Dendritic cell treated with granulocyte-macrophage colony-stimulating factor and Interleukin-4, amounts not matched to agents 40 ng/mL and 50 ng/mL, for 4 days (primary cell): ENCODE results near the gene CHTOP.
A peak's percentile ranks its signal among the peaks of the same experiment; 100 is the strongest.
"Not testable (repeated sequence)": the region's sequence is repeated elsewhere in the genome, so short reads cannot be mapped to it uniquely, and the experiment has no call there.

Experiments used
- H3K27ac Mint-ChIP-seq: one replicate; pipeline ENCODE4 v1.8.0; 2022; ENCODE audit warnings: mild to moderate bottlenecking, mixed read lengths
- H3K27me3 Mint-ChIP-seq: one replicate; pipeline ENCODE4 v1.8.0; 2022; ENCODE audit warnings: mild to moderate bottlenecking, mixed read lengths
- H3K36me3 Mint-ChIP-seq: one replicate; pipeline ENCODE4 v1.8.0; 2022; ENCODE audit warnings: low read depth, mixed read lengths
- H3K4me1 Mint-ChIP-seq: one replicate; pipeline ENCODE4 v1.8.0; 2022; ENCODE audit warnings: low read depth, mixed read lengths
- H3K4me3 Mint-ChIP-seq: one replicate; pipeline ENCODE4 v1.8.0; 2022; ENCODE audit warnings: mild to moderate bottlenecking, moderate library complexity, mixed read lengths
- H3K9me3 Mint-ChIP-seq: one replicate; pipeline ENCODE4 v1.8.0; 2022; ENCODE audit warnings: mixed read lengths
- intact Hi-C: fragments of 100-400 bp; cut with micrococcal nuclease; formaldehyde crosslinking; loops from one replicate; pipeline ENCODE4 v1.15.0; 2022

The CHTOP gene

GRCh38 chr1:153670859-153671627, 37.2 kb downstream of the CHTOP start, which contains the start of gene ILF2:
TSS of gene ILF2 (minus strand) at chr1:153670993. CDS start at chr1:153670922, 71 bp downstream.
- H3K27me3 Mint-ChIP-seq: no peaks in the 10 kb centered on the region
- H3K4me3 Mint-ChIP-seq: no peak within 1 kb of the TSS
- H3K36me3 Mint-ChIP-seq: no peaks in the 10 kb centered on the region
- H3K9me3 Mint-ChIP-seq: no peaks in the 10 kb centered on the region
- H3K4me1 Mint-ChIP-seq: peaks cover 5% of the 10 kb centered on the region
- no peak within 1 kb of the TSS for H3K27ac Mint-ChIP-seq
- intact Hi-C loops: loop anchor here (2.0 to 5.0 kb wide), 2 partner anchors 104 to 320 kb away; partner anchors contain the start of genes RPS27 and S100A2

- H3K36me3 Mint-ChIP-seq, H3K27me3 Mint-ChIP-seq, H3K4me3 Mint-ChIP-seq, H3K27ac Mint-ChIP-seq, H3K4me1 Mint-ChIP-seq, H3K9me3 Mint-ChIP-seq: not testable (repeated sequence)
- intact Hi-C loops: loop anchor here (2.0 to 5.0 kb wide), 2 partner anchors 104 to 319 kb away; partner anchors contain the start of genes RPS27 and S100A2
Observed at GRCh38 chr1:153671628-153672353, 37.9 kb downstream of the CHTOP start.

- Mint-ChIP-seq H3K27ac (no peak overlapping the region), H3K36me3 (no peaks in the 10 kb centered on the region), H3K4me3 (no peak overlapping the region), H3K27me3 (peaks cover 12% of the 10 kb centered on the region), H3K9me3 (no peaks in the 10 kb centered on the region), H3K4me1 (peaks cover 17% of the 10 kb centered on the region)
- intact Hi-C loops: loop anchor here (5.0 kb wide), 1 partner anchor 106 kb away; the partner anchor contains the start of gene S100A2
Observed at GRCh38 chr1:153673511-153673910, 39.6 kb downstream of the CHTOP start.

- H3K36me3 Mint-ChIP-seq: peaks cover 8% of the 10 kb centered on the region
- peak overlapping the region; percentile 89 for H3K4me3 Mint-ChIP-seq
- peak overlapping the region; percentile 77 for H3K27ac Mint-ChIP-seq
- H3K4me1 Mint-ChIP-seq: peaks cover 32% of the 10 kb centered on the region
- peaks cover 49% of the 10 kb centered on the region for H3K27me3 Mint-ChIP-seq
- intact Hi-C loops: loop anchor here (1.0 kb wide), 1 partner anchor 71 kb away; no protein-coding TSS in a partner anchor
- H3K9me3 Mint-ChIP-seq: no peaks in the 10 kb centered on the region
Observed at GRCh38 chr1:153677718-153678518, 44.1 kb downstream of the CHTOP start.

GRCh38 chr1:153678519-153679336, 44.9 kb downstream of the CHTOP start, which contains the start of gene NPR1:
TSS of gene NPR1 (plus strand) at chr1:153678688. CDS start at chr1:153679109, 421 bp downstream.
- Mint-ChIP-seq H3K4me3 (peak within 1 kb of the TSS; percentile 89), H3K9me3 (no peaks in the 10 kb centered on the region), H3K27ac (peak within 1 kb of the TSS; percentile 77), H3K27me3 (peaks cover 51% of the 10 kb centered on the region), H3K36me3 (peaks cover 13% of the 10 kb centered on the region), H3K4me1 (peaks cover 36% of the 10 kb centered on the region)
- intact Hi-C loops: no loop called here

- Mint-ChIP-seq H3K36me3 (peaks cover 14% of the 10 kb centered on the region), H3K4me3 (peak overlapping the region; percentile 89), H3K9me3 (no peaks in the 10 kb centered on the region), H3K4me1 (peaks cover 42% of the 10 kb centered on the region), H3K27me3 (peaks cover 52% of the 10 kb centered on the region), H3K27ac (peak overlapping the region; percentile 68)
- intact Hi-C loops: no loop called here
Observed at GRCh38 chr1:153679337-153680119, 45.7 kb downstream of the CHTOP start.

GRCh38 chr1:153680120-153680403, 46.2 kb downstream of the CHTOP start:
- H3K4me1 Mint-ChIP-seq: peaks cover 42% of the 10 kb centered on the region
- H3K27me3 Mint-ChIP-seq: peaks cover 56% of the 10 kb centered on the region
- intact Hi-C loops: no loop called here
- peak overlapping the region; percentile 89 for H3K4me3 Mint-ChIP-seq
- no peaks in the 10 kb centered on the region for H3K9me3 Mint-ChIP-seq
- peaks cover 18% of the 10 kb centered on the region for H3K36me3 Mint-ChIP-seq
- H3K27ac Mint-ChIP-seq: peak overlapping the region; percentile 68

GRCh38 chr1:153682730-153683129, 48.9 kb downstream of the CHTOP start:
- Mint-ChIP-seq H3K27ac (no peak overlapping the region), H3K27me3 (peaks cover 60% of the 10 kb centered on the region), H3K36me3 (peaks cover 33% of the 10 kb centered on the region), H3K9me3 (no peaks in the 10 kb centered on the region), H3K4me1 (peaks cover 43% of the 10 kb centered on the region), H3K4me3 (no peak overlapping the region)
- intact Hi-C loops: no loop called here

- Mint-ChIP-seq H3K9me3 (no peaks in the 10 kb centered on the region), H3K27ac (no peak overlapping the region), H3K4me3 (no peak overlapping the region), H3K36me3 (peaks cover 45% of the 10 kb centered on the region), H3K4me1 (peaks cover 43% of the 10 kb centered on the region), H3K27me3 (peaks cover 48% of the 10 kb centered on the region)
- intact Hi-C loops: no loop called here
Observed at GRCh38 chr1:153683854-153684253, 50.0 kb downstream of the CHTOP start.

GRCh38 chr1:153684892-153685291, 51.0 kb downstream of the CHTOP start:
- Mint-ChIP-seq H3K9me3 (no peaks in the 10 kb centered on the region), H3K4me1 (peaks cover 34% of the 10 kb centered on the region), H3K27me3 (peaks cover 39% of the 10 kb centered on the region)

GRCh38 chr1:153685544-153686340, 51.9 kb downstream of the CHTOP start:
- Mint-ChIP-seq H3K27ac (no peak overlapping the region), H3K4me3 (no peak overlapping the region), H3K36me3 (peaks cover 59% of the 10 kb centered on the region), H3K9me3 (no peaks in the 10 kb centered on the region), H3K4me1 (peaks cover 27% of the 10 kb centered on the region), H3K27me3 (peaks cover 31% of the 10 kb centered on the region)
- intact Hi-C loops: no loop called here

More at GRCh38 chr1:153684892-153685291, 51.0 kb downstream of the CHTOP start:
- Mint-ChIP-seq H3K4me3 (no peak overlapping the region), H3K36me3 (peaks cover 55% of the 10 kb centered on the region), H3K27ac (no peak overlapping the region)
- intact Hi-C loops: no loop called here
